Fibroblast of skin of left biceps (primary cell): ENCODE measurements around the gene ARFIP2.

Experiments
- DNase-seq, 2 experiments: peaks; one replicate each; pipeline ENCODE4 v3.0.0-alpha.2; 2013; ENCODE audit warnings: low read depth in 2 of 2

Gene ARFIP2

DNA sequence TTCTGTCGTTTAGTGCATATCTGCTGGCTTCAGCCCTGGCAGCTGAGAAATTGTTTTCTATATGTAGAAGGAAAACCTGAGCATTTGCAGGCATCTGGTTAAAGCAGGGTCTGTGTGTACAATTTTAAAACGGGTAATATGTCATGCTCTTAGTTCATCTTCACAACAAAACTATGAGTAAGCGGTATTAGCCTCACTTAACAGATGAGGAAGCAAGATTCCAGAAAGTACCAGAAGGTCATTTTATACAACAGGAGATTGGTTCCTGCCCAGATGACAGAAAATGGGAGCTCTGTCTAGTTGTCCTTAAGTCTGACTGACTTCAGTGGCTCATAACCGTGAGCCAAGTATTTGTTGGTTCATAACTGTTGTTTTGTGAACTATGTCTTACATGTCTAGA, 1.3 kb upstream of the ARFIP2 start:
- no peak for DNase-seq

DNA sequence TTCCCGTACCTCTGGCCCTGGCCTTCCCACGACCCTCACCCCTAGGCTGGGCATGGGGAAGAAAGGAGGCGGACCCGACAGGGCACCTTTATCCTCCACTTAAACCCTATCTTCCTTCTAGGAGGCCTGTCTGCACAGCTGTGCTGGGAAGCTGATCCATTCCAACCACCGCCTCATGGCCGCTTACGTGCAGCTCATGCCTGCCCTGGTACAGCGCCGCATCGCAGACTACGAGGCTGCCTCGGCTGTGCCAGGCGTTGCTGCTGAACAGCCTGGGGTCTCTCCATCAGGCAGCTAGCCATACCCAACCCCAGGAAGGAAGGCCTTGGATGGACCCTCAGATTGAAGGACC, 769 bp upstream of the ARFIP2 start:
- no peak for DNase-seq

- no peak for DNase-seq
Measured at GRCh38 chr11:6480299-6480914, 724 bp downstream of the ARFIP2 start.

DNA sequence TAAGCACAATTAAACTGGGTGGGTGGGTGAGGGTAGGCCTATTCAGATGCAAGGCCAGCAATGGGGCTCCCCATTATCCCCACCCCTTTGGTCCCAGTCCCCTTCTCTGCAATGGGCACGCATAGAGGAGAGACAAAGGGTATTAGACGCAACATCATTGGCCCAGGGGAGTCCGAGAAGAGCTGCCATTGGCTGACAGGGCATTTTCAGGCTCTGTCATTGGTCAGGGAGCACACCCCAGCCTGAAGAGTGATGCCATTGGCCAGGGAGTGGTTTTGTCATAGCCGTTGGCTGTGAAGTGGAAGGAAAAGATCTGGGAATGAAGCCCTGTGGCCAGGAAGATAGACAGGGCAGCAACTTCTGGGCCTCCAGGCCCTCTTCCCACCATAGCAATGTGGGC, 4.6 kb downstream of the ARFIP2 start:
- DNase-seq: no peak

DNA sequence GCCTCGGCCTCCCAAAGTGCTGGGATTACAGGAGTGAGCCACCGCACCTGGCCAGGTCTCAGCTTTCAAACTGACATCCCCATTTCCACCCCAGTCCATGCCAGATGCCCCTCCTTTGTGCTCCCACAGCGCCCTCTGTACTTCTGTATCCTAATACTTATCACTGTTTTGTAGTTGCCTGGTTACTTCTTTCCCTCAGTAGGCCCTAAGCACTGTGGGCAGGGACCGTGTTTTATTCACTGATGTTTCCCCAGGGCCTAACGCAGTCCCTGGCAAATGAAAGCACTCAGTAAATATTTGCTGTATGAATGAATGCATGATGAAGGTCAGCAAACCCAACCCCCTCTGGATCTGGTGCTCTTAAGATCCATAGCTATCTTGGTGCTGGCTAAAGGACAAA, 5.2 kb downstream of the ARFIP2 start:
- DNase-seq: no peak

DNA sequence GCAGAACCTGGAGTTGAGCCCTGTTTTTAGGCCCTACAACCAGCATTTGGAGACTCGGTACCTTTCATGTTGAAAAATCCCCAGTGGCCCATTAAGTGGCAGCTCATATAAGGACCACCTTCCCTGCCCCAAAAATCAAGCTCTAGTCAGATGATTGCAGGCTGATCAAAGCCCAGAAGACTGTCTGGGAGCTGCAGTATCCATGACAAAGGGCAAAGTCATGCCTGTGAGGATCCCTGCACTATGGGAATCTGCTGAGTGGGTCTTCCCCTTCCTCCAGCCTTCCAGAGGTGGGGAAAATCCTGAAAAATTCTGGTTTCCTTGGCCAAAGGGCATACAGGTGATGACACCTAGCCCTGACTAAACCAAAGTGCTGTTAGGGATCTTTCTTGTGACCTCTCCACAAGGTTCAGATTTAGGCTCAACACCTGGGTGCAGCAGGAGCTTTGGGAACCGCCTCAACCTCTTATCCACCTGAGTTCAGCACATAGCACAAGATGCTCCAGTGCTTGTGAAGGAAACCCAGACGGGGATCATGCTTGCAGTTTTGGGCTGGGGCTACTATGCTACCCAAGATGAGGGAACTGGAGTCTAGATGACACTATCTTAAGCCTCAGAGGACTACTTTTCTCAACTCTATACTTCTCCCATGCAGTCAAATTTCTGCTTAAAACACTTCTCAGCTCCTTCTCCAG, 6.2 kb downstream of the ARFIP2 start:
- DNase-seq: no peak

GRCh38 chr11:6474413-6474792, 6.7 kb downstream of the ARFIP2 start:
- no peak for DNase-seq

DNA sequence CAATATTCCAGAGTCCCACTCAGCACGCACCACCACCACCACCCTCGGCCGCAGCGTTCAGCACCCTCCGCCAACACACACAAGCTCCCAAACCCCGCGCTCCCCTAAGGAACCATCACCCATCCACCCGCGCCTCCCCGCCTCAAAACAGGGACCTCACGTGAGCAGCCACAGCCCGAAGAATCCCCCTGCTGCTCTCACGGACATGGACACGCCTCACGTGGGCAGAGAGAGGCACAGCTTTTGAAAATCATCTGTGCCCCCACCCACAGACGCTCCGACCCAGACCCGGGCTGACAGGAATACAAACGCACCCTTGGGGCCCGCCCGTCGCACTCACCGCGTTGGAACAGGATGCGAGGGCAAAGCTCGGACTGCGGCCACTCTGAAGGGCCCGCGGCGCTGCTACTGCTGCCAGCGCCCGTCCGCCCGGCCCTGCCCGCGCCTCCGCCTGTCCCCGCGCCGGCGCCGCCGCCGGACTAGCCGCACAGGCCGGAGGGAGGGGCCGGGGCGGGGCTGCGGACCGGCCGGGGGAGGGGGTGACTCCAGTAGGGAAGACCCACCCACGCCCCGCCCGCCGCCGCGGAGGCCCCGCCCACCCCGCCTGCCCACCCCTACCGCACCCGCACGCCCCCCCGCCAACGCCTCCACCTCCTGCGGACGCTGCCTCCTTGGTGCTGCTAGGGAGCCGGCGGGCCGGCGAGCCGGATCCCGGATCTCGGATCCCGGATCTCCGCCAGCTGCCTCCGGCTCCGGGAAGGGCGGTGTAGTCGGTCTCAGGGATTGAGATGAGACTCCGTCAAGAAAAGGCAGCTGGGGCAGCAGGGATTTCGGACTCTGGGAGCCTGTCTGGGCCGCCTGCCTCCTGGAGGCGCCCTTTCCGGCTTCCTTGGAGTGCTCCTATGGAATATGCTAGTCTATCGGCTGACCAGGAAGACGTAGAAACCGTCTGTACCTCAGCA, 7.4 kb downstream of the ARFIP2 start, which contains the start of gene TRIM3:
Gene TRIM3, minus strand, starts transcription at position 491 of the 962 bp plus-strand sequence. CDS start 8,246 bp downstream, outside the sequence.
- peak; percentile 54 to 64 for DNase-seq

GRCh38 chr11:6472934-6473333, 8.2 kb downstream of the ARFIP2 start:
- no peak for DNase-seq

DNA sequence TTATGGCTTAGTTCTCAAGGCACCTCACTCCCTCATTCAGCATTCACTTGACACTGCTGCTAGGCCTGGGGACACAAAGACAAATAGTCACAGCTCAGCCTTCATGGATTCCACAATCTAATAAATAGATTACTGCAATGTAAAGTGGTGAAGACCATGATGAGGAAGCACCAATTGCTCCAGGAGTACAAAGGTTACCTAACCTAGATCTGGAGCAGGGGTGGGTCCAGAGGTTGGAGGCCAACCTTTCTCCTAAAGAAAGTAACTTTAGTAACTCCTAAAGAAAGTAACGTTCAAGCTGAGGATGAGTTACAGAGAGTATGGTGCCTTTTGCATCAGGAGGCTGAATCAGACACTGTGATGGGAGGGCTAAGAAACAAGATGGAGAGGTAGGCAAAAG, 11.5 kb downstream of the ARFIP2 start:
- DNase-seq: no peak

GRCh38 chr11:6468712-6469495, 12.2 kb downstream of the ARFIP2 start:
- peak; percentile 47 to 60 for DNase-seq

GRCh38 chr11:6459099-6459450, 22.1 kb downstream of the ARFIP2 start:
- DNase-seq: no peak

GRCh38 chr11:6458352-6459098, 22.6 kb downstream of the ARFIP2 start:
- DNase-seq: no peak

DNA sequence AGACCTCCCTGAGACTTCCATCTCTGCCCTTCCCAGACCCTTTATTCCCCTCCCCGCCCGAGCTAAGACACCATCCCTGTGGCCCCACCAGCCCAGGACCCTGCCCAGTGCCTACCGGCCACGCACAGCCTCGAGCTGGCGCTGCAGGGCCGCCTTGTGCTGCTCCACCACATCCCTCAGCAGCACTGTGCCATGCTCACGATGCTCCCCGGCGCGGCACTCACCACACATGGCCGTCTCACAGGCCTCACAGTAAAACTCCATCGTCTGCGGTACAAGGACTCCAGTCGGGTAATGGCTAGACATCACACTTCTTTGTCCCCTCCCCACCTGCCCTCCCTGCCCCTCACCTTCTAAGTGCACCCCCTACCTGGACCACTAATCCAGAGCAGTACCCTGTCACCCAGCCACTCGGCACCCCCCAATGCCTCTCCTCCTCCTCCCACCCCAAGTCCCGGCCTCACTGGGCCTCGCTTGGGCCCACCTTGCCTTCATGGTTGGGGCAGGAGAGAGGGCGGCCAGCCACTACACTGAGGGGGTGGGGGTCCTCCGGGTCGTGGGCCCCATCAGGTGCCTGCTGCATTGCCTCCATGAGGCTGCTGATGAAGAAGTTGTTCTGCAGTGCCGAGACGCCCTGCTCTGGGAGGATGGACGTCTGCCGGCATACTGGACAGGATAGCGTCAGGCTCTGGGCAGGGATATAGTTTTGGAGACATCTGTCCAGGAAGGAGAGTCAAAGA, 23.4 kb downstream of the ARFIP2 start:
- DNase-seq: no peak

DNA sequence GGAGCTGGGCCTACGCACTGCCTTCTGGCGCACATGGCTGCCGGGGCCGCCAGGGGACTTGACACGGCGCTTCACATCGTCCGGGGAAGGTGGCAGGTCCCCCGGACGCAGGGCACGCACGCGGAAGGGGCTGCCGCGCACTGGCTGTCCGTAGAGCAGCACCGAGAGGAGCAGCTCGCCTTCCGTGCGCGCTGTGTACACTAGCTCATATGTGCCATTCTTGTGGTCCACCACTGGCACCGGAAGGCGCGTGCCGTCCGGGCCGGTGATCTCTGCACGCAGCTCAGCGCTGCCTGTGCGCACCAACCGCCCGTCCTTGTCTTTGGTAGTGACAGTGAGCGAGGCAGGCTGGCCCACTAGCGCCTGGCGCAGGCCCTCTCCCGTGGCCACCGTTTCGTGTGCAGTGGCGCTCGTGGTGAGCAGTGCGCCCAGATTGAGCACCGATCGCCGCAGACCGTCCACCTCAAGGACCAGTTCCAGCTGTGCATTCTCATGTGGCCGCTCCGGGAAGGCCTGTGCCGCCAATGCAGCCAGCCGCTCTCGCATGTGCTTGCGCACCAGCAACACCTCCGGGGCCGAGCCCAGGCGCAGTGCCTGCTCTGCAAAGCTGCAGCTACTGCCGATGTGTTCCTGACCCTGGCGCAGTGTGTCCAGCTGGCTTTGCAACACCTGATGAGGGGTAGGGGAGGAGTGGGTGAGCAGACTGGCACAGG, 24.6 kb downstream of the ARFIP2 start:
- no peak for DNase-seq

GRCh38 chr11:6455070-6455469, 26.1 kb downstream of the ARFIP2 start:
- DNase-seq: no peak

DNA sequence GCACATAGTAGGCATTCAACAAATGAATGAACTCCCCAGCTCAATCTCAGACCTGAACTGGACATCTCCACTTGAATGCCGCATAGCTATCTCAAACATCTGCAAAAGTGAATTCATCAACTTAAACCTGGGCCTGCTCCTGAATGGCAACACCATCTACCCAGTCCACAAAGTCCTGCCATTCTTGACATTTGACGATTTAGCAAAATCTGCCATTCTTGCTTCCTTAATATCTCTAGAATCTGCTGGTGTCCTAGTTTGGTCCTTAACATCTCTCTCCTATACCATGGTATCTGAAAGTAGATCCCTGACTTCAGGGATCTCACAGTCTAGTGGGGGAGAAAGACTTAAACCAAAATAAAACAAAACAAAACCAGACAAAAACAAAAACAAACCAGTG, 28.0 kb downstream of the ARFIP2 start:
- DNase-seq: no peak

GRCh38 chr11:6452219-6452618, 28.9 kb downstream of the ARFIP2 start:
- no peak for DNase-seq

DNA sequence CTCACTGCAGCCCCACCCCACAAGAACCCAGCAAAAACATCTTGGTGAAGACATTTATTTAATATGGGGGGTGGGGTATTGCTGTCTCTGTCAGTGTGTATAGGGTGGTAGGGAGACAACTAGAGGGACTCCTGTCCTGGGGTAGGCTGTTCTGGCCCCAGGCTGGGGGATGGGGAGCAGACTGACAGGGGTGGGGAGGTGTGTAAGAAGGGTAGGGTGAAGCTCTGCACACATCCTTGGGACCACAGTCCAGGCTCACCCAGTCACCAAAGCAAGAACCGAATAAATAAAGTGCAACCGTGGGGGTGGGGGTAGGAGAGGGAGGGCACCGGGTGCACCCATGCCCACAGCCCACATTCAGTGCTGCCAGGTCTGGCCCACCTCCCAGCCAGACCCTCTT, 32.6 kb downstream of the ARFIP2 start:
- no peak for DNase-seq
